Omental fat pad (tissue), 4 donors: ENCODE data around the gene PPP3CA. TPM values are rescaled to one million over a fixed set of nuclear protein-coding genes. Genes with fewer than 3 reads are reported as not detected.

Experiments used
- ATAC-seq: fragments of 150-250 bp; one replicate; pipeline ENCODE4 v1.9.1; 2016; ENCODE audit warnings: mild to moderate bottlenecking, moderate library complexity; ENCODE audit not compliant: low FRiP score
- DNase-seq: peaks from one replicate; pipeline ENCODE4 v3.0.0-alpha.2; 2019; ENCODE audit warnings: low spot score
- total RNA-seq, 4 donors: library from RNA; depleted of rRNA; stranded (reverse); fragments of >200 nt; gene quantifications; one replicate each; pipeline ENCODE4 v1.1.0, GENCODE V29; 2016
- TF ChIP-seq, protein P1 (sequence below), 3 donors: fragments of 450-650 bp; IDR thresholded peaks; one replicate each; pipeline ENCODE4 v1.5.1; 2016 to 2017; ENCODE audit warnings: antibody characterized with exemption in 3 of 3, mild to moderate bottlenecking in 3 of 3, moderate library complexity in 2 of 3

Gene PPP3CA
- total RNA-seq, 4 donors from 2014 or later = 29.8 to 56.6 (median 35.3) TPM

DNA sequence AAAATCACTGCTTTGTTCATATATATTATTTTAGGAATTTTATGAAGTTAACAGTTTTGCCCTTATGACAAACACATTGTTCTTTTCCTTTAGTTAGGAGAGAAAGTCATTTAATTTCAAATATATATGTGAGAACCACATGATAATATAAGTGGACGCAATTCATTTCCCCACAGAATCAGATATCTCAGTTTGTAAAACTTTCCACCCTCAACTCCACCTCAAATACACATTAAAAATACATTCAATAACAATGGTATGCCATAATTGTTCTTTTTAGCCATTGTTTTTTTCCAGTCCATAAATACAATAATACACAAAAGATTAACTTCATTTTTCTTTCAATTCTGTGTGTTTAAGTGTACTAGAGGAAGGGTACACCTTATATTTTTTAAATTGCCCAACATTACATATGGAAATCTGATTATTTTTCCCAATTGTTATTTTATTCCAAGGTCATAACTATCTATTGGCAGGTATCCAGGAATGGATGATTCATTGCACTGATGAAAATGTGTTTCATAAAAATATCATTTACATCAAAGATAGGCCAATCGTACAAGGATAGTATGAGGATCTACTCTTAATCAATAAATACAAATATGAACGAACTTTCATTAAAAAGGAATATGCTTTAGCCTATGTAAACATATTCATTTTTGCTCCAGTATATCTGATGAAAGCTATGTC lies 125.0 kb downstream of the PPP3CA start:
- TF ChIP-seq, protein P1, sequence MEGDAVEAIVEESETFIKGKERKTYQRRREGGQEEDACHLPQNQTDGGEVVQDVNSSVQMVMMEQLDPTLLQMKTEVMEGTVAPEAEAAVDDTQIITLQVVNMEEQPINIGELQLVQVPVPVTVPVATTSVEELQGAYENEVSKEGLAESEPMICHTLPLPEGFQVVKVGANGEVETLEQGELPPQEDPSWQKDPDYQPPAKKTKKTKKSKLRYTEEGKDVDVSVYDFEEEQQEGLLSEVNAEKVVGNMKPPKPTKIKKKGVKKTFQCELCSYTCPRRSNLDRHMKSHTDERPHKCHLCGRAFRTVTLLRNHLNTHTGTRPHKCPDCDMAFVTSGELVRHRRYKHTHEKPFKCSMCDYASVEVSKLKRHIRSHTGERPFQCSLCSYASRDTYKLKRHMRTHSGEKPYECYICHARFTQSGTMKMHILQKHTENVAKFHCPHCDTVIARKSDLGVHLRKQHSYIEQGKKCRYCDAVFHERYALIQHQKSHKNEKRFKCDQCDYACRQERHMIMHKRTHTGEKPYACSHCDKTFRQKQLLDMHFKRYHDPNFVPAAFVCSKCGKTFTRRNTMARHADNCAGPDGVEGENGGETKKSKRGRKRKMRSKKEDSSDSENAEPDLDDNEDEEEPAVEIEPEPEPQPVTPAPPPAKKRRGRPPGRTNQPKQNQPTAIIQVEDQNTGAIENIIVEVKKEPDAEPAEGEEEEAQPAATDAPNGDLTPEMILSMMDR (IDR thresholded peaks at IDR 0.05) = no peak
- no peak for ATAC-seq
- no peak for DNase-seq

DNA sequence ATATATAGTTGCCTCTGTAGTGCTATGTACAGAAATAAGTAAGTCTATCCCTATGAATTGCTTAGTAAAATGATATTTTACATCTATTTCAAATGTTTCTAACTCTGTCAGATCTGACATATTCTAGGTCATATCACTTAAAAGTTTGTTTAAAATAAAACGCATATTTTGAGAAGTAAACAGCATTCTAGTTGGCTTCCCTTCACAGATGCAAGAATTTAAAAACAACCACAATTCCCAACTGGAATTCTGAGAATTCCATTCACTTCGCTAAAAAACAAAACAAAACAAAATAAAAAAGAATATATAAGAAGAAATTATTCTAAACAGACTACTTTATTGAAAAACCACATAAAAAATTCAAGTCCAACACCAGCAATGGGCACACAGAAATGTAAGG lies 126.0 kb downstream of the PPP3CA start:
- ATAC-seq = no peak

DNA sequence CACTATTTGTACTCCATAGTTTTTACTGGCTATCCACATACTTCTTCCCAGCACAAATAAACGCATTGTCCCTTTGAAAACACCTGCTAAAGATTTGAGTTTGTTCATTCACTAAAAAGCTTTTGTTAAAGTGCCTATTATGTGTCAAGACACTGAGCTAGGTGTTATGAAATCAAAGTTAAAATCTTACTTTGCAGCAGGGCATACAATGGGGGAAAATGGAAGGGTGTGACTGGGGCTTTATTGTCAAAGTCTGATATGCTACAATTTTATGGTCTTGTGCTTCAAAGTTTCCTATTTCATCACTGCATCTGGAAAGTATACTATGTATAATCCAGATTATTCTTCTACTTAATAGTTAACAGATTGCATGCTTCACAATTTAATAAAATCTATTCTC lies 128.4 kb downstream of the PPP3CA start:
- no peak for ATAC-seq
- DNase-seq = no peak
- TF ChIP-seq, protein P1 (IDR thresholded peaks at IDR 0.05) = no peak

More for the DNA sequence above, 126.0 kb downstream of the PPP3CA start:
- TF ChIP-seq, protein P1 (IDR thresholded peaks at IDR 0.05) = no peak
- no peak for DNase-seq

DNA sequence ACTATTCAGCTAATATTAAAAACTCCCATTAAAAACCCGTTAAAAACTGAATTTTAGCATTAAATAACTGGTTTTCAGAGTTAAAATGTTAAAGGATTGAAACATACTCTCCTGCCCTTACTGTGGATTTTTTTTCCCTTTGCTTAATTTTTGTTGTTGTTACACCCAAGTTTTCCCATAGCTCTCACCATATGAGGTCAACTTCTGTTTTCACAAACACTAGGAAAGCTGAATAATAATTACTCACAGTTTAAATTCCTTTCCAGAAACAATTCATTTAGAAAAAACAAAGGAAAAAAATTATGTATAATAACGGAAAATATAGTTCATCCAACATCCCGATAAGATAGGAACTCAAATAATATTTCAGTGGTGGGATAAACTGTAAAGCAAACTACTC lies 129.0 kb downstream of the PPP3CA start:
- DNase-seq (no peak), ATAC-seq (no peak)
- TF ChIP-seq, protein P1 (IDR thresholded peaks at IDR 0.05) = no peak

DNA sequence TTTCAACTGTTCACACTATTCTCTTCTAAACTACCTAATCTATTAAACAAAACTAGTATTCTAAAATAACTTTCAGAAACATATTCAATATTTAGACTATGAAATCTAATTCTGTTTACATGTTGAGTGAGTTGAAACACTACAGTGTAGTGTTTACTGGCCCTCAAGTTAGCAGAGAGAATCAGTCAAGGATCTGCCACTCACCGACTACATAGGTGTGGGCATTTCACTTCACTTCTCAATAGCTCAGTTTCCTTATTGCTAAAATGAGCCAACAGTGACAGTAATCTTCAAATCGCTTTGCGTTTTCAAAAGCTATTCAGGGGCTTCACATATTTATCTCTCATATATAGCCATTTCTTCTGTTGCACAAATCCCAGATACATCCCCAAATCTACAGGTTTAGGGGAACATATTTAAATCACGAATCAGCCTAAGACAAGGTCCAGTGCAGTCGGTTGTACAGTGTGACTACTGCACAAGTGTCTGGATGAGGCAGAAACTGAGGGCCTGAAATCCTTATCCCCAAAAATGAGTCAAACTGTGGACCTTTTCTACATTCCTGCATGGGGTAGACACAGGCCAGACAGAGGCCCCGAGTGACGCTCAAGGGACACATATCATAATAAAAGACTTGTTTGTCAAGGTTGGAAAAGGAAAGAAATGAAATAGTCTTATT lies 129.8 kb downstream of the PPP3CA start:
- DNase-seq (no peak), ATAC-seq (no peak)
- TF ChIP-seq, protein P1 (IDR thresholded peaks at IDR 0.05) = no peak

DNA sequence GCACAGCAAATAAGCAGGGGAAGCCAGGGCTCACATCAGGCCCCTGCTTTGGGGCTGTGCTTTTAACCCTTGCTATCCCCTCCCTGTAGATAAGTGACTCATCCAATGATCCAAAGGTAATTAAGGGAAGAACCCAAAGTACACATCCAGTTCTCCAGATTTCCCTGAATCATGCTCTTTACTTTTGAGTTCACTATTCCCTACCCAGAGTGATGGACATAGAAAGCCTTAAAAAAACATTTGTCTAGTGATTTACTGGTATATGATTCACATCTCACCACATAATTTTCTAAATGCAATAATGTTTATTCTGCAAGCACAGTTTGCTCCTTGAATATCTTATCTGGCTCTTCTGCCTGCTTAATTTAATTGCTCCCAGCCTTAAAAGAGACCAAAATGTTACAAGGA lies 136.2 kb downstream of the PPP3CA start:
- TF ChIP-seq, protein P1 (IDR thresholded peaks at IDR 0.05) = no peak
- peak; percentile 48 for ATAC-seq
- DNase-seq = no peak

DNA sequence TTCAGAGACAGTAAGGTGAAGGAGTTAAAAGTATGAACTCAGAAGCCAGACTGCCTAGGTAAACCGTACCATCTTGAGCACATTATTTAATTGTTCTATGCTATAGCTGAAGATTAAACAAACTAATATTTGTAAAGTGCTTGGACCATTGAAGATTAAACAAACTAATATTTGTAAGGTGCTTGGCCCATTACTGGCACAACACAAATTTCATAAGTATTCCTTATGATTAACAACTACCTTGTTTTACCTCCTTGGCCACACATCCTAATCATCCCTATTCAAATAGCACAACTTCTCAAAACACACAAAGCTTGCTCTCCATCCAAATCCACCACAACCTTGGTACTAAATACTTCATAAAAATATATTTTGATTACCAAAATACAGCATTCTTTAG lies 137.0 kb downstream of the PPP3CA start:
- ATAC-seq (no peak), DNase-seq (no peak)
- TF ChIP-seq, protein P1 (IDR thresholded peaks at IDR 0.05) = no peak
